ENCODE results near the gene SULT1E1.

DNA sequence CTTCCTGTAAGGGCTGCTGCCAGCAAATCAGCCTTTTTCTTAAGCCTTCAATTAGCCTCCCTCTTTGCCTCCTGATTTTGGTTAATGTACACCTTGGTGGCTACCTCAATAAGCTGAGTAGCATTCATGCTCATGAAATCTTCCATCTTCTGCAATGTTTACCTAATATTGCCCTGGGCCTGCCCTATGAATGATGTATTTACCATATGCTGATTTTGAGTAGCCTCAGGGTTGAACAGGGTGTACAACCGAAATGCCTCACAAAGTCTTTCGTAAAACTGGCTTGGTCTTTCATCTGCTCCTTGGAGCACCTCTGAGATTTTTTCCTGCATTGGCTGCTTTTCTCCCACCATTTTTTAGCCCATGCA, 29.8 kb downstream of the SULT1E1 start:
- TF ChIP-seq, protein P1, sequence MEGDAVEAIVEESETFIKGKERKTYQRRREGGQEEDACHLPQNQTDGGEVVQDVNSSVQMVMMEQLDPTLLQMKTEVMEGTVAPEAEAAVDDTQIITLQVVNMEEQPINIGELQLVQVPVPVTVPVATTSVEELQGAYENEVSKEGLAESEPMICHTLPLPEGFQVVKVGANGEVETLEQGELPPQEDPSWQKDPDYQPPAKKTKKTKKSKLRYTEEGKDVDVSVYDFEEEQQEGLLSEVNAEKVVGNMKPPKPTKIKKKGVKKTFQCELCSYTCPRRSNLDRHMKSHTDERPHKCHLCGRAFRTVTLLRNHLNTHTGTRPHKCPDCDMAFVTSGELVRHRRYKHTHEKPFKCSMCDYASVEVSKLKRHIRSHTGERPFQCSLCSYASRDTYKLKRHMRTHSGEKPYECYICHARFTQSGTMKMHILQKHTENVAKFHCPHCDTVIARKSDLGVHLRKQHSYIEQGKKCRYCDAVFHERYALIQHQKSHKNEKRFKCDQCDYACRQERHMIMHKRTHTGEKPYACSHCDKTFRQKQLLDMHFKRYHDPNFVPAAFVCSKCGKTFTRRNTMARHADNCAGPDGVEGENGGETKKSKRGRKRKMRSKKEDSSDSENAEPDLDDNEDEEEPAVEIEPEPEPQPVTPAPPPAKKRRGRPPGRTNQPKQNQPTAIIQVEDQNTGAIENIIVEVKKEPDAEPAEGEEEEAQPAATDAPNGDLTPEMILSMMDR (optimal IDR thresholded peaks at IDR 0.05 in 1 of 3, IDR thresholded peaks at IDR 0.05 in 1 of 3, conservative IDR thresholded peaks at IDR 0.05 in 1 of 3; ENCODE audit: extremely low read depth in 1 of 3, insufficient read depth in 2 of 3, low read length in 3 of 3): no peak
- TF ChIP-seq EZH2 (IDR thresholded peaks at IDR 0.05; ENCODE audit: low read length): no peak

Measured in keratinocyte (primary cell).